IPS-11a (cell line): ENCODE measurements around the gene SLC41A2.
A peak's percentile ranks its signal among the peaks of the same experiment; 100 is the strongest.
"Not testable (repeated sequence)": the region's sequence is repeated elsewhere in the genome, so short reads cannot be mapped to it uniquely, and the experiment has no call there.

ENCODE experiments used
- H3K4me3 ChIP-seq: one replicate; pipeline ENCODE4 v1.5.1; 2013; ENCODE audit warnings: low read depth, low read length, control low read depth

The SLC41A2 gene

GRCh38 chr12:104964856-104965205 is 6.7 kb upstream of the SLC41A2 start:
- H3K4me3 ChIP-seq = no peak overlapping the region

- no peak overlapping the region for H3K4me3 ChIP-seq
Measured at GRCh38 chr12:104964167-104964855, 6.2 kb upstream of the SLC41A2 start.

- H3K4me3 ChIP-seq = no peak overlapping the region
Measured at GRCh38 chr12:104963757-104964156, 5.7 kb upstream of the SLC41A2 start.

GRCh38 chr12:104960464-104960863 is 2.4 kb upstream of the SLC41A2 start:
- no peak overlapping the region for H3K4me3 ChIP-seq

GRCh38 chr12:104959335-104959841 is 1.3 kb upstream of the SLC41A2 start:
- no peak overlapping the region for H3K4me3 ChIP-seq

- peak overlapping the region; percentile 68 for H3K4me3 ChIP-seq
Measured at GRCh38 chr12:104958805-104959334, 780 bp upstream of the SLC41A2 start.

- peak overlapping the region; percentile 75 for H3K4me3 ChIP-seq
Measured at GRCh38 chr12:104957719-104958000, 430 bp downstream of the SLC41A2 start.

- peak overlapping the region; percentile 75 for H3K4me3 ChIP-seq
Measured at GRCh38 chr12:104956870-104957718, 996 bp downstream of the SLC41A2 start.

GRCh38 chr12:104955703-104956102 is 2.4 kb downstream of the SLC41A2 start:
- no peak overlapping the region for H3K4me3 ChIP-seq

- H3K4me3 ChIP-seq = no peak overlapping the region
Measured at GRCh38 chr12:104953323-104953722, 4.8 kb downstream of the SLC41A2 start.

- no peak overlapping the region for H3K4me3 ChIP-seq
Measured at GRCh38 chr12:104952816-104953215, 5.3 kb downstream of the SLC41A2 start.

GRCh38 chr12:104951759-104952509 is 6.2 kb downstream of the SLC41A2 start:
- no peak overlapping the region for H3K4me3 ChIP-seq

GRCh38 chr12:104948716-104949115 is 9.4 kb downstream of the SLC41A2 start:
- not testable (repeated sequence) for H3K4me3 ChIP-seq

GRCh38 chr12:104944252-104944651 is 13.8 kb downstream of the SLC41A2 start:
- no peak overlapping the region for H3K4me3 ChIP-seq

GRCh38 chr12:104943401-104943800 is 14.7 kb downstream of the SLC41A2 start:
- not testable (repeated sequence) for H3K4me3 ChIP-seq

- H3K4me3 ChIP-seq = no peak overlapping the region
Measured at GRCh38 chr12:104942075-104942474, 16.0 kb downstream of the SLC41A2 start.

GRCh38 chr12:104941454-104941853 is 16.6 kb downstream of the SLC41A2 start:
- no peak overlapping the region for H3K4me3 ChIP-seq

GRCh38 chr12:104939089-104939488 is 19.0 kb downstream of the SLC41A2 start:
- no peak overlapping the region for H3K4me3 ChIP-seq

- no peak overlapping the region for H3K4me3 ChIP-seq
Measured at GRCh38 chr12:104938371-104938770, 19.7 kb downstream of the SLC41A2 start.

GRCh38 chr12:104935886-104936285 is 22.2 kb downstream of the SLC41A2 start:
- no peak overlapping the region for H3K4me3 ChIP-seq

GRCh38 chr12:104933778-104934177 is 24.3 kb downstream of the SLC41A2 start:
- no peak overlapping the region for H3K4me3 ChIP-seq
